ENCODE results near the gene PLSCR3.

The PLSCR3 gene

DNA sequence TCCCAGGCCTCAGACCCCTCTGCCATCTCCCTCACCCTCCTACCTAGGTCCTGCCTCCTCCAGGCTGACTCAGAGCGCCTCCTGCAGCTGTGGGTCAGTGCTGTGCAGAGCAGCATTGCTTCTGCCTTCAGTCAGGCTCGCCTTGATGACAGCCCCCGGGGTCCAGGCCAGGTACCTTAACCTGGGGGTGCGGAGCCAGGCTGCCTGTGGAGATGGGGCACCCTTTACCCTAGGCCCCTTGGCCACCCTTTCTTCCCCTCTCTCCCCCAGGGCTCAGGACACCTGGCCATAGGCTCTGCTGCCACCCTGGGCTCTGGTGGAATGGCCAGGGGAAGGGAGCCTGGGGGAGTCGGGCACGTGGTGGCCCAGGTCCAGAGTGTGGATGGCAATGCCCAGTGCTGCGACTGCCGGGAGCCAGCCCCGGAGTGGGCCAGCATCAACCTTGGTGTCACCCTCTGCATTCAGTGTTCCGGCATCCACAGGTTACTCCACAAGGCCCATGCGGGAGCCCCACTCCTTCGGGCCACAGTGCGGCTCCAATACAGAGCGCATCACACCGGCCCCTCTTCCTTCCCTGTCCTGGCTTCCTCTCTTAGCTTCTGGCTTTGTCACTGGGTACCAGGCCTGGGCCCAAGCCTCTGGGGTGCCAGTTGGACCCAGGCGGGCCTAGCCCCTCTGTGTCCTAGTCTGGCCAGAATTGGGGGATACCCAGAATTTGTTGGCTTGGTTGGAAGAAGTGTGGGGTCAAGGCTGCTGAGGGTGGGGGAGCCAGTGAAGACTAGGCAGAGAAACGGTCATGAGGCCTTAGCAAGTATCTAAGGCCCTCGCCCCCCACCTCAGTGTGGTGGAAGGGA, 47.3 kb downstream of the PLSCR3 start:
- Histone ChIP-seq H3K27me3 (ENCODE audit: control insufficient read depth in 1 of 2, insufficient read depth in 2 of 2, low read length in 2 of 2) (peaks cover 3 to 11% of the 10 kb centered on the region in 2 donors), H3K36me3 (ENCODE audit: control insufficient read depth in 2 of 2, insufficient read depth in 2 of 2, low read length in 2 of 2) (no peaks in the 10 kb centered on the region), H3K9me3 (ENCODE audit: control insufficient read depth in 2 of 2, low read length in 2 of 2) (no peaks in the 10 kb centered on the region), H3K4me1 (ENCODE audit: control insufficient read depth, insufficient read depth, low read length) (peaks cover 22% of the 10 kb centered on the region), H3K27ac (ENCODE audit: low read length) (no peak overlapping the region), H3K4me3 (ENCODE audit: low read length in 2 of 2) (no peak overlapping the region), H3K9ac (ENCODE audit: low read length in 2 of 2) (no peak overlapping the region)

- no peak overlapping the region for H3K9ac ChIP-seq (ENCODE audit: low read length in 2 of 2)
- H3K4me3 ChIP-seq (ENCODE audit: low read length in 2 of 2): no peak overlapping the region
- no peaks in the 10 kb centered on the region for H3K36me3 ChIP-seq (ENCODE audit: control insufficient read depth in 2 of 2, insufficient read depth in 2 of 2, low read length in 2 of 2)
Measured at GRCh38 chr17:7343250-7343649, 51.1 kb downstream of the PLSCR3 start.

DNA sequence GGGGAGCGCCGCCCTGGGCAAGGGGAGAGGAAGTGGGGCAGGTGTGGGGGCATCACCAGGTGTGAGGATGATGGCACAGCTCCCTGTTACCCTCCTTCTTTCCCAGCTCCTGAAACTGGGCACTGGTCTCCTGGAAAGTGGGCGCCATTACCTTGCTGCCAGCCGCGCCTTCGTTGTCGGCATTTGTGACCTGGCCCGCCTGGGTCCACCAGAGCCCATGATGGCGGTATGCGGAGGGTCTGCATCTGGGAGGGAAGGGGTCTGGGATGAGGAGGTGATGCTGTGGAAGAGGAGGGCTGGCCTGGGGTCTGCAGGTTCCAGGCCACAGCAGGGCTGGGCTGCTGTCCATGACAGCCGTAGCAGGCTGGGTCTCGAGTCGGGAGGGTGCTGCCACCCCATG, 52.5 kb downstream of the PLSCR3 start:
- H3K9me3 ChIP-seq (ENCODE audit: control insufficient read depth in 2 of 2, low read length in 2 of 2): no peaks in the 10 kb centered on the region
- no peaks in the 10 kb centered on the region for H3K4me1 ChIP-seq (ENCODE audit: control insufficient read depth, insufficient read depth, low read length)
- no peak overlapping the region for H3K9ac ChIP-seq (ENCODE audit: low read length in 2 of 2)
- H3K4me3 ChIP-seq (ENCODE audit: low read length in 2 of 2): no peak overlapping the region
- no peaks in the 10 kb centered on the region for H3K36me3 ChIP-seq (ENCODE audit: control insufficient read depth in 2 of 2, insufficient read depth in 2 of 2, low read length in 2 of 2)
- H3K27me3 ChIP-seq (ENCODE audit: control insufficient read depth in 1 of 2, insufficient read depth in 2 of 2, low read length in 2 of 2): peaks cover 10 to 23% of the 10 kb centered on the region in 2 donors
- no peak overlapping the region for H3K27ac ChIP-seq (ENCODE audit: low read length)

More at GRCh38 chr17:7343250-7343649, 51.1 kb downstream of the PLSCR3 start:
- Histone ChIP-seq H3K27me3 (ENCODE audit: control insufficient read depth in 1 of 2, insufficient read depth in 2 of 2, low read length in 2 of 2) (peaks cover 7 to 18% of the 10 kb centered on the region in 2 donors), H3K27ac (ENCODE audit: low read length) (no peak overlapping the region), H3K4me1 (ENCODE audit: control insufficient read depth, insufficient read depth, low read length) (no peaks in the 10 kb centered on the region), H3K9me3 (ENCODE audit: control insufficient read depth in 2 of 2, low read length in 2 of 2) (no peaks in the 10 kb centered on the region)

GRCh38 chr17:7340179-7340578, 54.1 kb downstream of the PLSCR3 start:
- Histone ChIP-seq H3K9me3 (ENCODE audit: control insufficient read depth in 2 of 2, low read length in 2 of 2) (no peaks in the 10 kb centered on the region), H3K27ac (ENCODE audit: low read length) (no peak overlapping the region), H3K27me3 (ENCODE audit: control insufficient read depth in 1 of 2, insufficient read depth in 2 of 2, low read length in 2 of 2) (peaks cover 14 to 27% of the 10 kb centered on the region in 2 donors), H3K4me1 (ENCODE audit: control insufficient read depth, insufficient read depth, low read length) (no peaks in the 10 kb centered on the region), H3K9ac (ENCODE audit: low read length in 2 of 2) (no peak overlapping the region), H3K36me3 (ENCODE audit: control insufficient read depth in 2 of 2, insufficient read depth in 2 of 2, low read length in 2 of 2) (no peaks in the 10 kb centered on the region), H3K4me3 (ENCODE audit: low read length in 2 of 2) (no peak overlapping the region)

All from stomach smooth muscle (tissue), 2 donors.